ENCODE measurements around the gene RPL41.

Gene RPL41

GRCh38 chr12:56134897-56135296, 18.5 kb downstream of the RPL41 start:
- no peak for TF ChIP-seq CTCF (IDR thresholded peaks at IDR 0.05)

GRCh38 chr12:56137853-56138571, 21.6 kb downstream of the RPL41 start:
- TF ChIP-seq CTCF (IDR thresholded peaks at IDR 0.05) = no peak

- no peak for TF ChIP-seq CTCF (IDR thresholded peaks at IDR 0.05)
These were observed 25.7 kb downstream of the RPL41 start for GRCh38 chr12:56141946-56142784.

- TF ChIP-seq CTCF (IDR thresholded peaks at IDR 0.05) = no peak
These were observed 26.8 kb downstream of the RPL41 start for GRCh38 chr12:56143217-56143616.

GRCh38 chr12:56143870-56144269, 27.4 kb downstream of the RPL41 start:
- TF ChIP-seq CTCF (IDR thresholded peaks at IDR 0.05) = no peak

- TF ChIP-seq CTCF (IDR thresholded peaks at IDR 0.05) = no peak
These were observed 28.8 kb downstream of the RPL41 start for GRCh38 chr12:56145217-56145616.

- TF ChIP-seq CTCF (IDR thresholded peaks at IDR 0.05) = no peak
These were observed 30.3 kb downstream of the RPL41 start for GRCh38 chr12:56146492-56147460.

All from LNCAP (cell line).